NAMALWA (cell line): Measurements from ENCODE around the gene ARID2.

Experiments
- DNase-seq: peaks from one replicate; pipeline ENCODE4 v3.0.0-alpha.2; 2015; ENCODE audit warnings: low spot score

Gene ARID2

GRCh38 chr12:45939759-45940158, 210.3 kb downstream of the ARID2 start:
- DNase-seq, result no peak

GRCh38 chr12:45944771-45945170, 215.3 kb downstream of the ARID2 start:
- DNase-seq, result no peak

GRCh38 chr12:45946435-45946834, 216.9 kb downstream of the ARID2 start:
- no peak for DNase-seq

GRCh38 chr12:45948546-45948945, 219.0 kb downstream of the ARID2 start:
- no peak for DNase-seq
